NCI-H1105 treated with DMSO at 0.1 percent for 48 hours (cell line): ENCODE measurements around the gene ABHD6.
"Not testable (repeated sequence)": the region's sequence is repeated elsewhere in the genome, so short reads cannot be mapped to it uniquely, and the experiment has no call there.

Experiments
- DNase-seq: peaks from one replicate; lab custom pipeline; 2025; lab: John Stamatoyannopoulos, UW

The ABHD6 gene

GRCh38 chr3:58237238-58237940 is at the start of gene ABHD6:
Gene ABHD6 (plus strand): TSS chr3:58237792. CDS start chr3:58256587, 18,795 bp downstream.
- peak; percentile 41 for DNase-seq

- no peak for DNase-seq
These were observed 49.4 kb upstream of the ABHD6 start for GRCh38 chr3:58188173-58188564.

GRCh38 chr3:58188921-58189451 is 48.6 kb upstream of the ABHD6 start:
- no peak for DNase-seq

GRCh38 chr3:58189691-58190090 is 47.9 kb upstream of the ABHD6 start:
- DNase-seq, result no peak

- DNase-seq, result no peak
These were observed 47.3 kb upstream of the ABHD6 start for GRCh38 chr3:58190291-58190690.

GRCh38 chr3:58190882-58191281 is 46.7 kb upstream of the ABHD6 start:
- DNase-seq, result no peak

GRCh38 chr3:58191361-58191991 is 46.1 kb upstream of the ABHD6 start:
- DNase-seq, result no peak

- DNase-seq, result no peak
These were observed 45.5 kb upstream of the ABHD6 start for GRCh38 chr3:58192069-58192468.

GRCh38 chr3:58193682-58194407 is 43.7 kb upstream of the ABHD6 start:
- no peak for DNase-seq

- DNase-seq, result no peak
These were observed 40.0 kb upstream of the ABHD6 start for GRCh38 chr3:58197588-58197987.

GRCh38 chr3:58198362-58198761 is 39.2 kb upstream of the ABHD6 start:
- no peak for DNase-seq

- DNase-seq, result no peak
These were observed 38.8 kb upstream of the ABHD6 start for GRCh38 chr3:58198804-58199203.

- DNase-seq, result no peak
These were observed 37.4 kb upstream of the ABHD6 start for GRCh38 chr3:58200121-58200709.

GRCh38 chr3:58200846-58201355 is 36.7 kb upstream of the ABHD6 start:
- DNase-seq, result no peak

- not testable (repeated sequence) for DNase-seq
These were observed 36.1 kb upstream of the ABHD6 start for GRCh38 chr3:58201451-58201850.

- DNase-seq, result no peak
These were observed 34.7 kb upstream of the ABHD6 start for GRCh38 chr3:58202917-58203360.

GRCh38 chr3:58203541-58203940 is 34.1 kb upstream of the ABHD6 start:
- no peak for DNase-seq

GRCh38 chr3:58204720-58205119 is 32.9 kb upstream of the ABHD6 start:
- no peak for DNase-seq

- no peak for DNase-seq
These were observed 31.6 kb upstream of the ABHD6 start for GRCh38 chr3:58205981-58206380.

- DNase-seq, result no peak
These were observed 31.1 kb upstream of the ABHD6 start for GRCh38 chr3:58206406-58207011.

GRCh38 chr3:58207954-58208353 is 29.6 kb upstream of the ABHD6 start:
- no peak for DNase-seq

- DNase-seq, result no peak
These were observed 27.7 kb upstream of the ABHD6 start for GRCh38 chr3:58209933-58210332.
